A549 (cell line): Measurements from ENCODE around the gene GRM2.

Source experiments
- BCL3 ChIP-seq: fragments of >200 bp; sonication (Bioruptor Twin); formaldehyde crosslinking; IDR thresholded peaks from 3 replicates; pipeline ENCODE4 v1.6.1; 2016
- CEBPB ChIP-seq, 2 experiments: fragments of >200 bp in 1 of 2; sonication (Bioruptor Twin) in 1 of 2; formaldehyde crosslinking in 1 of 2; IDR thresholded peaks; 2 replicates each; pipeline ENCODE4 v1.6.1; 2012 to 2016
- EHMT2 ChIP-seq: fragments of 200-600 bp; sonication (generic); IDR thresholded peaks from 2 replicates; pipeline ENCODE4 v1.6.1; 2016; ENCODE audit warnings: antibody characterized with exemption, low read depth, mild to moderate bottlenecking, moderate library complexity
- EP300 ChIP-seq, 2 experiments: fragments of >200 bp; sonication (Bioruptor Twin); formaldehyde crosslinking; IDR thresholded peaks; 2 replicates in 1 of 2; 3 replicates in 1 of 2; pipeline ENCODE4 v1.6.1; 2016 to 2017
- JUNB ChIP-seq: fragments of >200 bp; sonication (Bioruptor Twin); formaldehyde crosslinking; IDR thresholded peaks from 2 replicates; pipeline ENCODE4 v1.6.1; 2016
- NR3C1 ChIP-seq: fragments of >200 bp; sonication (Bioruptor Twin); formaldehyde crosslinking; IDR thresholded peaks from 3 replicates; pipeline ENCODE4 v1.6.1; 2017
- POLR2A ChIP-seq: IDR thresholded peaks from 2 replicates; pipeline ENCODE4 v1.6.1; 2012; ENCODE audit warnings: mild to moderate bottlenecking, low read length
- POLR2AphosphoS2 ChIP-seq: conservative IDR thresholded peaks from 2 replicates; pipeline ENCODE4 v1.6.1; 2012; ENCODE audit warnings: low read length, improper control_type of control experiment, inconsistent platforms
- RAD21 ChIP-seq, 2 experiments: fragments of >200 bp in 1 of 2; sonication (Bioruptor Twin) in 1 of 2; formaldehyde crosslinking in 1 of 2; IDR thresholded peaks in 1 of 2; conservative IDR thresholded peaks in 1 of 2; 2 replicates in 1 of 2; 3 replicates in 1 of 2; pipeline ENCODE4 v1.6.1; 2012 to 2018; ENCODE audit warnings: inconsistent platforms in 1 of 2
- RFX5 ChIP-seq: fragments of 450-650 bp; IDR thresholded peaks from 2 replicates; pipeline ENCODE4 v1.7.1; 2014; ENCODE audit warnings: antibody characterized with exemption, mild to moderate bottlenecking, moderate library complexity
- SMC3 ChIP-seq: fragments of >200 bp; sonication (Bioruptor Twin); formaldehyde crosslinking; IDR thresholded peaks from 3 replicates; pipeline ENCODE4 v1.6.1; 2018; ENCODE audit warnings: inconsistent platforms
- ZFP36 ChIP-seq: fragments of 450-650 bp; IDR thresholded peaks from 2 replicates; pipeline ENCODE4 v1.6.1; 2014; ENCODE audit warnings: borderline replicate concordance; ENCODE audit not compliant: partially characterized antibody
- TF ChIP-seq, protein P1 (sequence below): fragments of >200 bp; sonication (Bioruptor Twin); formaldehyde crosslinking; IDR thresholded peaks from 3 replicates; pipeline ENCODE4 v1.5.1; 2016

DNA sequence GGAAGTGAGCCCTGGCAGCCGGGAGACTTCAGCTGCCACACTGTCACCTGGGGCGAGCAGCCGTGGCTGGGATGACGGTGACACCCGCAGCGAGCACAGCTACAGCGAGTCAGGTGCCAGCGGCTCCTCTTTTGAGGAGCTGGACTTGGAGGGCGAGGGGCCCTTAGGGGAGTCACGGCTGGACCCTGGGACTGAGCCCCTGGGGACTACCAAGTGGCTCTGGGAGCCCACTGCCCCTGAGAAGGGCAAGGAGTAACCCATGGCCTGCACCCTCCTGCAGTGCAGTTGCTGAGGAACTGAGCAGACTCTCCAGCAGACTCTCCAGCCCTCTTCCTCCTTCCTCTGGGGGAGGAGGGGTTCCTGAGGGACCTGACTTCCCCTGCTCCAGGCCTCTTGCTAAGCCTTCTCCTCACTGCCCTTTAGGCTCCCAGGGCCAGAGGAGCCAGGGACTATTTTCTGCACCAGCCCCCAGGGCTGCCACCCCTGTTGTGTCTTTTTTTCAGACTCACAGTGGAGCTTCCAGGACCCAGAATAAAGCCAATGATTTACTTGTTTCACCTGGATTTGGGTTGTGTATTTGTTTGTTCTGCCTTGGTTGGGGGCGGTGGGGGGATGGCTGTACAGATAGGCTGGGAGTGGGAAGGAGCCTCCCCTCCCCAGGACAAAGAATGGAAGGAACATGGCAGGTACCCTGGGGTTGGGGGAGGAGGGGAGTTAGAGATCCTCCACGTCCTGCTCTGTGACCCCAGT lies 2.9 kb upstream of the GRM2 start:
- no peak for TF ChIP-seq RAD21 (conservative IDR thresholded peaks at IDR 0.05 in 1 of 2, IDR thresholded peaks at IDR 0.05 in 1 of 2)
- TF ChIP-seq, protein P1, sequence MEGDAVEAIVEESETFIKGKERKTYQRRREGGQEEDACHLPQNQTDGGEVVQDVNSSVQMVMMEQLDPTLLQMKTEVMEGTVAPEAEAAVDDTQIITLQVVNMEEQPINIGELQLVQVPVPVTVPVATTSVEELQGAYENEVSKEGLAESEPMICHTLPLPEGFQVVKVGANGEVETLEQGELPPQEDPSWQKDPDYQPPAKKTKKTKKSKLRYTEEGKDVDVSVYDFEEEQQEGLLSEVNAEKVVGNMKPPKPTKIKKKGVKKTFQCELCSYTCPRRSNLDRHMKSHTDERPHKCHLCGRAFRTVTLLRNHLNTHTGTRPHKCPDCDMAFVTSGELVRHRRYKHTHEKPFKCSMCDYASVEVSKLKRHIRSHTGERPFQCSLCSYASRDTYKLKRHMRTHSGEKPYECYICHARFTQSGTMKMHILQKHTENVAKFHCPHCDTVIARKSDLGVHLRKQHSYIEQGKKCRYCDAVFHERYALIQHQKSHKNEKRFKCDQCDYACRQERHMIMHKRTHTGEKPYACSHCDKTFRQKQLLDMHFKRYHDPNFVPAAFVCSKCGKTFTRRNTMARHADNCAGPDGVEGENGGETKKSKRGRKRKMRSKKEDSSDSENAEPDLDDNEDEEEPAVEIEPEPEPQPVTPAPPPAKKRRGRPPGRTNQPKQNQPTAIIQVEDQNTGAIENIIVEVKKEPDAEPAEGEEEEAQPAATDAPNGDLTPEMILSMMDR = no peak
- no peak for TF ChIP-seq POLR2A
- no peak for TF ChIP-seq NR3C1
- TF ChIP-seq JUNB = no peak
- no peak for TF ChIP-seq EP300 (IDR thresholded peaks at IDR 0.05)
- TF ChIP-seq BCL3 = no peak
- TF ChIP-seq EHMT2 = no peak
- no peak for TF ChIP-seq CEBPB (IDR thresholded peaks at IDR 0.05)
- no peak for TF ChIP-seq SMC3
- TF ChIP-seq RFX5 = no peak
- TF ChIP-seq POLR2AphosphoS2 = no peak
- no peak for TF ChIP-seq ZFP36
